Pancreas (tissue), 10 donors: Measurements from ENCODE around the gene UBQLN1. TPM values are rescaled to one million over a fixed set of nuclear protein-coding genes. Genes with fewer than 3 reads are reported as not detected.

ENCODE experiments used
- ATAC-seq, 4 donors: fragments of 200-7000 bp; cut with Tn5 transposase; one replicate each; pipeline versions ENCODE4 v1.8.0 to v1.9.1; 2020; ENCODE audit warnings: mild to moderate bottlenecking in 4 of 4, moderate library complexity in 4 of 4
- DNase-seq, 6 donors: peaks; one replicate each; pipeline ENCODE4 v3.0.0-alpha.2; 2020
- FAIRE-seq: peaks from 2 replicates; lab custom pipeline; 2012; peaks lifted over from hg19 to GRCh38; lab: Jason Lieb, UNC
- H3K27ac ChIP-seq, 4 donors: fragments of 200-600 bp; sonication (generic); 1 replicate in 3 of 4; 2 replicates in 1 of 4; pipeline versions ENCODE4 v1.5.0 to v1.8.0; 2020
- H3K27me3 ChIP-seq, 4 donors: fragments of 200-600 bp; one replicate each; pipeline ENCODE4 v1.8.0; 2021
- H3K36me3 ChIP-seq, 3 donors: fragments of 200-600 bp; sonication (generic) in 1 of 3; one replicate each; pipeline versions ENCODE4 v1.5.0 to v1.8.0; 2020 to 2021
- H3K4me1 ChIP-seq, 3 donors: fragments of 200-600 bp; one replicate each; pipeline ENCODE4 v1.8.0; 2021
- H3K4me3 ChIP-seq, 4 donors: fragments of 200-600 bp; sonication (generic) in 2 of 4; one replicate each; pipeline versions ENCODE4 v1.5.0 to v1.8.0; 2020 to 2021
- H3K9me3 ChIP-seq, 4 donors: fragments of 200-600 bp; one replicate each; pipeline ENCODE4 v1.8.0; 2021
- WGBS, 2 donors: extraction: QIAGEN DNeasy Blood & Tissue Kit; methylation state at CpG; one replicate each; pipeline ENCODE4 v1.1.7; 2013; 5-methylcytosine and 5-hydroxymethylcytosine counted together
- intact Hi-C, 3 donors: fragments of 100-400 bp; cut with DNase I; formaldehyde crosslinking; loops; one replicate each; pipeline versions ENCODE4 v1.11.1 to v1.14.2; 2022
- polyA plus RNA-seq, 2 donors: library from polyadenylated mRNA; stranded (reverse); fragments of 200-250 nt; gene quantifications; one replicate each; pipeline ENCODE4 v1.2.3, GENCODE V29; 2013
- total RNA-seq, 6 donors: library from RNA; stranded (reverse); fragmentation: NEBNext Ultra II Directional in 4 of 6; extraction: Animal tissue kit (Norgen Biotek cat#: 25700) in 4 of 6; gene quantifications; one replicate each; pipeline versions ENCODE4 v1.2.1 to v1.2.4, GENCODE V29; 2021 to 2023
- TF ChIP-seq, protein P1 (sequence below), 4 donors: fragments of 200-600 bp; sonication (generic) in 3 of 4; IDR thresholded peaks; one replicate each; pipeline versions ENCODE4 v1.5.0 to v1.8.0; 2021; ENCODE audit warnings: antibody characterized with exemption in 4 of 4
- donor health status: healthy with polysubstance abuse.
- donor health status: DM: no; HTN: no; CAD: no; lungs with moderate emphysema.
- donor health status: DM: no; HTN: no; CAD: no.
- donor health status: control.
- donor health status: control.
- donor health status: Bipolar disorder and iron deficiency.
- donor health status: DM: yes; HTN: yes; CAD: no.
- donor health status: DM: no; HTN: no; CAD: no.
- donor health status: DM: no; HTN: no; CAD: no.
- donor health status: DM: yes; HTN: yes; CAD: no.

The UBQLN1 gene
- total and polyA plus RNA-seq, 8 donors = 14.3 to 45.9 (median 36.7) TPM

DNA sequence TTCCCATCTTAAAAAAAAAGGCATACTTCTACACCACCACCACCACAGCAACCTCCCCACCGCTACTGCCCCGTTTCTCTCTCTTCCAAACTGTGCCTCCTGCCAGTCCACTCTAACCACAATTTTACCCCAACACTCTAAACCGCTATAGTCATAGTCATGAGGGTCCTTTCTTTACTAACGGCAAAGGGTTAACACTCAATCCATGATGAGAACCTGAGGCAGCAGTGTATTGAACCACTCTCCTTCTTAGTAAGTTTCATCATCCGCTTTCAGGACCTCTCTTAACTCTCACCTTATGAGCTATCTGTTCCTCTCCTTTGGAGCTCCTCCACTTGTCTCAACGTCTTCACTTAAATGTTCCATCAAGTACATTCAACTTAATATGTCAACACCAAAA, 50.8 kb downstream of the UBQLN1 start:
- no peaks in the 10 kb centered on the region for H3K4me1 ChIP-seq
- intact Hi-C loops = no loop called here
- no peak overlapping the region for H3K4me3 ChIP-seq
- TF ChIP-seq, protein P1, sequence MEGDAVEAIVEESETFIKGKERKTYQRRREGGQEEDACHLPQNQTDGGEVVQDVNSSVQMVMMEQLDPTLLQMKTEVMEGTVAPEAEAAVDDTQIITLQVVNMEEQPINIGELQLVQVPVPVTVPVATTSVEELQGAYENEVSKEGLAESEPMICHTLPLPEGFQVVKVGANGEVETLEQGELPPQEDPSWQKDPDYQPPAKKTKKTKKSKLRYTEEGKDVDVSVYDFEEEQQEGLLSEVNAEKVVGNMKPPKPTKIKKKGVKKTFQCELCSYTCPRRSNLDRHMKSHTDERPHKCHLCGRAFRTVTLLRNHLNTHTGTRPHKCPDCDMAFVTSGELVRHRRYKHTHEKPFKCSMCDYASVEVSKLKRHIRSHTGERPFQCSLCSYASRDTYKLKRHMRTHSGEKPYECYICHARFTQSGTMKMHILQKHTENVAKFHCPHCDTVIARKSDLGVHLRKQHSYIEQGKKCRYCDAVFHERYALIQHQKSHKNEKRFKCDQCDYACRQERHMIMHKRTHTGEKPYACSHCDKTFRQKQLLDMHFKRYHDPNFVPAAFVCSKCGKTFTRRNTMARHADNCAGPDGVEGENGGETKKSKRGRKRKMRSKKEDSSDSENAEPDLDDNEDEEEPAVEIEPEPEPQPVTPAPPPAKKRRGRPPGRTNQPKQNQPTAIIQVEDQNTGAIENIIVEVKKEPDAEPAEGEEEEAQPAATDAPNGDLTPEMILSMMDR (IDR thresholded peaks at IDR 0.05) = no peak
- H3K27me3 ChIP-seq = no peaks in the 10 kb centered on the region
- ATAC-seq = no peak
- no peak overlapping the region for H3K27ac ChIP-seq
- WGBS, 2 donors = 87 to 91% methylated on average over 6 of the region's 6 CpGs
- no peak for DNase-seq
- no peaks in the 10 kb centered on the region for H3K9me3 ChIP-seq
- FAIRE-seq = no peak
- peaks cover 0 to 35% (median 15%) of the 10 kb centered on the region in 3 donors for H3K36me3 ChIP-seq

DNA sequence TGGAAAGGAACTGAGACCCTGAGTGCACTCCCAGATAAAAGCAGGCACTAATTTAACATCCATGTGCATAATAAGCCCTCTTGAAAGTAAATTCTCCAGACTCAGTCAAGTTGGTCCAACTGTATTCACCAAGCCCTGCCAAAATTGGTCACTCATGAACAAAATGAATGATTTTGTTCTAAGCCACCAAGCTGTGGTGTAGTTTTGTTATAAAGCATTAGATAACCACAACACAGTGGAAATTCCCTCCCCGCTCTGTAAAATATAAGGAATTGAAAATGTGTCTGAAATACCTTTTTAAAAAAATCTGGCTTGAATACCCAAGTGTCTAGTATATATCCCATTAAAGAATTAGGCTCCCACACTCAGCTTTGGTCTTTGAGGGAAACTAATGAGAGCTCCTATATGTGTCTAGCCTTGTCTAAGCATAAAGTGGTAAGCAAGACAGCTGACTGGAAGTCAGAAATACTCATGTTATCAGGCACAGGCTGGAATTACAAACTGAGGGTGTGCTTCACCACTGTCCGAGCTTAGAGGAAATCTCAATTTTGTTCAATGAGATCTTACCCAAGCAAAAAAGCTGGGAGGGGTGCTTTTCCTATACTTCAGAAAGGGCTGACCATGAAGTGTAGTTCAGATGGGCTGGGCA, 51.6 kb downstream of the UBQLN1 start:
- 94 to 96% methylated on average over 2 of the region's 2 CpGs for WGBS, 2 donors
- Histone ChIP-seq H3K4me1 (no peaks in the 10 kb centered on the region), H3K9me3 (no peaks in the 10 kb centered on the region), H3K27me3 (no peaks in the 10 kb centered on the region), H3K36me3 (peaks cover 0 to 29% (median 8%) of the 10 kb centered on the region in 3 donors), H3K27ac (no peak overlapping the region), H3K4me3 (no peak overlapping the region)
- TF ChIP-seq, protein P1 (IDR thresholded peaks at IDR 0.05) = no peak
- ATAC-seq (no peak), DNase-seq (no peak), FAIRE-seq (no peak)
- intact Hi-C loops = no loop called here

DNA sequence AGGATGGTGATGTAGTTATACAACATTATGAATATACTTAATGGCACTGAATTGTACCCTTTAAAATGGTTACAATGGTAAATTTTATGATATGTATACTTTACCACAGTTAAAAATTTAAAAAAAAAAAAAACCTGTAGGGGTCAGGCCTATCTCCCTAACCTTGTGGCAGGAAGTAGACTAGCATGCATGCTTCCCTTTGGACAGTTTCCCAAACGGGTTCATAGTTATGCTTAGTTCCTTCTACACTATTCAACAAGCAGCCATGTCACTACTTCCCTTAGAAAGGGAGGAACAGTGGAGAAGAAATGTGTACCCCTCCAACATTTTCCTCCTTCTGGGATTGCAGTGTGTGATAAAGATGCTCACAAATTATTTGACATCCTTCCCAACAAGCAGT, 52.3 kb downstream of the UBQLN1 start:
- Histone ChIP-seq H3K4me3 (no peak overlapping the region), H3K9me3 (no peaks in the 10 kb centered on the region), H3K27me3 (no peaks in the 10 kb centered on the region), H3K36me3 (peaks cover 0 to 24% (median 5%) of the 10 kb centered on the region in 3 donors), H3K27ac (no peak overlapping the region), H3K4me1 (no peaks in the 10 kb centered on the region)
- ATAC-seq (peak in 2 of 4 donors; percentile 20 to 35), DNase-seq (no peak), FAIRE-seq (no peak)
- WGBS, 2 donors = 67 to 86% methylated on average over 1 of the region's 1 CpG
- TF ChIP-seq, protein P1 (IDR thresholded peaks at IDR 0.05) = no peak
- intact Hi-C loops = no loop called here

GRCh38 chr9:83652433-83652832, 55.3 kb downstream of the UBQLN1 start:
- DNase-seq (no peak), FAIRE-seq (no peak), ATAC-seq (no peak)
- WGBS, 2 donors = 94 to 95% methylated on average over 1 of the region's 1 CpG
- H3K27me3 ChIP-seq = no peaks in the 10 kb centered on the region
- H3K4me3 ChIP-seq = no peak overlapping the region
- H3K36me3 ChIP-seq = peaks cover 0 to 5% (median 0%) of the 10 kb centered on the region in 3 donors
- H3K27ac ChIP-seq = no peak overlapping the region
- TF ChIP-seq, protein P1 (IDR thresholded peaks at IDR 0.05) = no peak
- intact Hi-C loops = no loop called here
- no peaks in the 10 kb centered on the region for H3K9me3 ChIP-seq
- no peaks in the 10 kb centered on the region for H3K4me1 ChIP-seq

- WGBS, 2 donors = 87 to 97% methylated on average over 2 of the region's 2 CpGs
- ATAC-seq (no peak), FAIRE-seq (no peak), DNase-seq (no peak)
- no peaks in the 10 kb centered on the region for H3K4me1 ChIP-seq
- no peaks in the 10 kb centered on the region for H3K27me3 ChIP-seq
- H3K36me3 ChIP-seq = peaks cover 0 to 3% (median 0%) of the 10 kb centered on the region in 3 donors
- H3K9me3 ChIP-seq = no peaks in the 10 kb centered on the region
- H3K4me3 ChIP-seq = no peak overlapping the region
- TF ChIP-seq, protein P1 (IDR thresholded peaks at IDR 0.05) = no peak
- H3K27ac ChIP-seq = no peak overlapping the region
- intact Hi-C loops = no loop called here
Observed at GRCh38 chr9:83651558-83651957, 56.2 kb downstream of the UBQLN1 start.
